ENCODE data around the gene OSR1.

Gene OSR1

DNA sequence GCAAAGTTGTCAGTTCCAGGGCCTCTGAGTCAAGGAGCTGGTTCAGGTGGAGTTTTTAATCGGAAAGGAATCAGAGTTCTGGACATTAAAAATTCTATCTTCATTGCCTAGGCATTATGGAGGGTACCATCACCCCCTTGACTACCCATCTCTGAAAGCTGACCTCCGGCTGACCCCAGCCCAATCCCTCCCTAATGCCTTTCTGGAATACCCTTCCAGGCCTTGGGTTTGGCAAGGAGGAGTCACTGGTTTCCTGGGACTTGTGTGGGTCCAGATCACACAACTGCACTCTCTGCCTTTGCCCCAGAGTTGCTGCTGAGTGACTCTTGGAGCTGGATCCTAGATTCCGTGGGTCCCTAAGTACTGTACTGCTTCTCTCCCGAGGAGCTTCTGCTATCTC is 1.0 kb upstream of the OSR1 start:
- no peak for DNase-seq (ENCODE audit: low read depth in 4 of 4, low spot score in 1 of 4)

DNA sequence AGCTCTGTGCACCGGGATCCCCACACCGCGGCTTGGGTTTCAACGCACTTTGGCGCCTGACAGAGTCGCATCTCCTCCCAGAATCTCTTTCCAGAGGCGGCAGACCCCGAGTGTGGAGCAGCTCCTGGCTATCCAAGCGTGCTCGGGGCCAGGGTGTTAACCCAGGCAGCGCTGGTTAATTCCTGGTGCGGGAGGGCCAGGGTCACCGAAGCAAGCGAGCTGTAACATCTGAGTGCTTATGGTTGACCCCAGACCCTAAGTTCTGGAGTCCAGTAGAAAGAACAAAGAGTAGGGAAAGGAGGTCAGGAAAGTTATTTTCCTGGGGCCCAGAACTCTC is 566 bp upstream of the OSR1 start:
- DNase-seq (ENCODE audit: low read depth in 4 of 4, low spot score in 1 of 4), result no peak

DNA sequence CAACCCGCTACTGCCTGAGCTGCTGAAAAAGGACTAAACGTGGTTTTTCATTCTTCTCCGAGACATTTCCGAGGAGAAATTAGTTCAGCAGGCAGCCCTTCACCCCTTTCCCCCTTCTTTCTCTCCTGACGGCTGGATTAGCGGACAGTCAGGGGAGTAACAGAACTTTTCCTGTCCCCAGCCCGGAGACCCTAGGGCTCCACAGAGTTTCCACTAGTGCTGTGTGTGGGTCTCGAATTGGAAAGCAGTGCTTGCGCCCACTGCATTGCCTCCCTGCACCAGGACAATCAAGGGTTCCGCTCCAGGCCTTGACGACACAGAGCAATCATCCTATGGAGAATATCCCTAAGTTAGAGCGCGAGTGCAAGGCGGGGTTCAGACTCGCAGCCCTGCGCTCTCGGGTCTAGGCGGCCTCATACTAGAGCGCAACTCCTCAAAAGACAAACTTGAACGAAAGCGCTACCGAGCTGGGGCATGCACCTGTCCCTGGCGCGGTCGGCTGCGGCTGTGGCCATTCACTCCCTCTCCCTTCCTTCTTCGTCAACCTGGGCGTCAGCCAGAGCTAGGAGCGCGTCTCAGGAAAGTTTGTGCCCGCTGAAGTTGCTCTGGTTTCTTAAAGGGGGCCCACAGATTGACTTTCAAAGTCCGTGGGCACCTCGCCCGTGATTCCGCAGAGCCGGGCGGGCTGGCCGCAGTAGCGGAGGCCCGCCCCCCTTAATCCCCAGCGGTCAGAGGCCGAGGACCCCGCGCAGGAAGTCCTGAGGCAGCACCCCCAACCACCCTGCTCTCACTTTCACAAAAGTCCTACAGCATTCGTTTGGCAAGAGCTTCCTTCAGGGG is 801 bp downstream of the OSR1 start:
- DNase-seq (ENCODE audit: low read depth in 4 of 4, low spot score in 1 of 4), result no peak

DNA sequence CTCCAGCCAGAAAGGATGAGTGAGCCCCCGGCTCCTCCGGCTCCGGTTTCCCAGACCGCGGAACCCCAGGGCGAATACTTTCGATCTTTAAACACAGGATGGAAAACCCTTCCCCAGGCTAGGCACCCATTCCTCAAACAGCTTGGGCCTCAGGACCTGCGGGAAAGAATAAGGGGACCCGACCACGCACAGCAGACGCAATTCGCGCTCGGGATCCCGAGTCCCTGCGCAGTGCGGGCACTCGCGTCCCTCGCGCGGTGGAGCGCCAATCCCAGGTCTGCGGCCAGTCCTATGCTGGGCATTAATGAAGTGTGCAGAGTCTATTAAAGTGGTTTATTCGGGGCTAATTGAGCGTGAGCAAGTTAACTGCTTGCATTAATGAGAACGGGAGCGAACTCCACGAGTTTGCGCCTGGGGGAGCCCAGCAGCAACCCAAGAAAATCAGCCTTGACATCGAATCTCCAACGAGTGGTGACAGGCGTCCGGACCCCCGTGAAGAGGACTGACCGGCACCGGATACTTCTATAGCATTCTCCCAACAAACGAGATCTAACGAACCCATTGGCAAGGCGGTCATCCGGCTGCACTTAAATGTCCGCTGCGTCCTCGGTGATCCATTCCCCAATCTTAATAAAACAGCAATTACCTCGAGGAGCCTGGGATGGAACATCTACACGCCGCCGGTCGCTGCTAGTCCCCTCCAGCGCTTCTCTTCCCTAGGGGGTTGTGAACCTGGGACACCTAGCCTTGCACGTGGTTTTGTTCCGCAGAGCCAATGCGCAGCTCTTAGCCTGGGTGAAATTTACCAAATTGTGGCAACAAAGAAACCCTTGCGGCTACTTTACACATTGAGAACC is 1.6 kb downstream of the OSR1 start:
- DNase-seq (ENCODE audit: low read depth in 4 of 4, low spot score in 1 of 4), result no peak

DNA sequence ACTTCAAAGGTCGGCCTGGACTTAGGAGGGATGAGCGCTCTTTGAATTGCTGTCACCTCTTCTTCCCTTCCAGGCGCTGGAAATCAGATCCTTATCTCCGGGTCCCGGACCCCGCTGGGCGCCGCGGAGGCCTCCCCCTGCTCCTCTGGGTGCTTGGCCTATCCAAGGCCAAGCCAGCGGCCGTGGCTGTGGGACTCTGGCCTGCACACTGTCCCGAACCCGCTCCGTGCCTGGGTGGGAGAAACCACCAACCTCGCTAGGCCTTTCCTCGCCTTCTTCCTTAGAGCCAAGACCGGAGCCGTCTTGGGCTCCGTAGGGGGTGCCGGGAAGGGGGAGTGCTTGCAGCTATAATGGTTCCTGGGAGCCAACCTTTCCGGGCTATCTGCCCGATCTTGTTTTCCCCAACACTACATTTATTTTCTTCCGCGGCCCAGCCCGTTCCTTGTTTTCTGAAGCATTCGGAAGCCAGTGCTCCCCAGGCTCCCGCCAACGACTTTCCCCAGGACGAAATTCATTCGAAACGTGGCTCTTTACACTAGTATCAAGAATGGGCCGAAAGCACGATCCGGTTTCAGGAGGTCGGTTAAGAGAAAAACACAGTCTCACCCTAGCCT is 2.4 kb downstream of the OSR1 start:
- DNase-seq (ENCODE audit: low read depth in 4 of 4, low spot score in 1 of 4), result no peak

DNA sequence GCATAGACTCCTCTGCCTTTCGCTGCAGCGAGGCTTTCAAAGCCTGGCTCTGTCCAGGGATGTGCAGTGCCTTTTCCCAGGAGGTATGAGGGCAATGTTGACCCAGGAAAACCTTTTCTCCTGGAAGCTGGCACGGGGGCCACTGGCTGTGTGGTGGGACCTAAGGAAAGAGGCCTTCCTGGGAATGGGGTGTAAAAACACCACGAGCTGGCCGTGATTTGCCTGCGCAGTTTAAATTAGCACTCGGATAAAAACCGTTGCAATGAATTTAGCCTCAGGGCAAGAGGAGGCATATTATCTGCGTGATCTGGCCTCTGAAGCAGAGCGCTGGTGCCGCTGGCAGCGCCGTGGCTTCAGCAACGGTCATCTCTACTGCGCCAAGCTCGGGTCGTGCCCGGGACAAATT is 3.0 kb downstream of the OSR1 start:
- no peak for DNase-seq (ENCODE audit: low read depth in 4 of 4, low spot score in 1 of 4)

DNA sequence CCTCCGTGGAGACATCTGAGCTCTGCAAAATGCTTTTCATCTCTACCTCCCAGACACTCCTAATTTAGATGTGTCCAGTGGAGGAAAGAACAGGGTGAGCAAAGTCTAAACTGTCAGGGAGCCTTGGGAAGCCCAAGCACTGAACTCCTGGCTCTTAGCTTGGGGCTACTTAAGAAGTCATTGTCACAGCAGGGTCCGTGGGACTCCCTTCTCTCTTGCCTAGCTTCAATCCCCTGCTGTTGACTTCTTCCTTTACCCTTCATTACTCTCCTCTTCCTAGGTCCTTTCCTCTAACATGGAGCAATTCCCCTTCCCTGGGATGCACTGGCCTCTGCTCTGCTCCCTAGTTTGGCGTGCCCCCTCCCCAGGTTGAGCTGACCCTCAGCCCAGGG is 3.4 kb downstream of the OSR1 start:
- DNase-seq (ENCODE audit: low read depth in 4 of 4, low spot score in 1 of 4), result no peak

DNA sequence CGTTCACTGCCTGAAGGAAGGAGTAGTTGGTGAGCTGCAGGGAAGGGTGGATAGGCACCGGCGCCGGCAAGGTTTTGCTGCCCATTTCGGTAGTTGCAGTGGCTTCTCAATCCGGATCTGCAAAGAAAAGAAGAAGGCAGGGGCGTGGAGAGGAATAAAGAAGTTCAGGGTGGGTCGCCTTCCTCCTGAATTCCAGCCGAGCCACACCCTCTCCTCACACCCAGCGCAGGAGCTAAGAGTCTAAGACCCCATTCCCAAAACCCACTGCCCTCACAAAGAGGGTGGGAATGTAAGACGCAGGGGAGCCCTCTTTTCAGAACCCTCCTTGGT is 4.7 kb downstream of the OSR1 start:
- DNase-seq (ENCODE audit: low read depth in 4 of 4, low spot score in 1 of 4), result no peak

DNA sequence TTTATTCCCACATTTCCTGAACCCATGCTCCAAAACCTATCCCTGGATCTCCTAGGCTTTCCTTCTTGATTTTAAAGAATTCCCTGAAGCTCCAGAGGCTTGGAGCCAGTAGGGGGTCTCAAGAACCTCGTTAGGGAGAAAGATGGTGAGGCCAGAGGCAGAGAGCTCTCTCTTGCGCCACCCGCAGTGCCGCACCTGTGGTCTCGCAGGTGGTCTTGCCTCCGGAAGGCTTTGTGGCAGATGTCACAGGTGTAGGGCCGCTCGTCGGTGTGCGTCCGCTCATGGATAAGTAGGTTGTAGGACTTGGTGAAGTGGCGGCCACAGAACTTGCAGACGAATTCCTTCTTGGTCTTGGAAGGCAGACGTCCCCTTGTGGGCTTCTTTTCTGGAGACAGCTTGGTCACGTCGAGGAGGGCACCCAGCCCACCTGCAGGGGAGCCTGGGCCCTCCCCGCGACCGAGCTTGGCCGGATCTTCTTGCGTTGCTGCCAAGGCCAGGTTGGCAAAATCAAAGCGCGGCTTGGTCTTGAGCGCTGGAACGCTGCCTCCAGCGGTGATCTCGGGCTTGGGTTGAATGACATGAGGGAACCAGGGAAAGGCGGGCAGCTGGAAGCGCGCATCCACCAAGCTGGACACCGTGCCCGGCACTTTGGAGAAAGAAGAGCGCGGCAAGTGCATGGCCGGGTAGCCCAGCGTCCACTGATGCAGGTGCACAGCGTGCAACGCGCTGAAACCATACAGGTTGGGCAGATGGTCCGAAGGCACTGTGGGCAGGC is 5.3 kb downstream of the OSR1 start:
- DNase-seq (ENCODE audit: low read depth in 4 of 4, low spot score in 1 of 4), result no peak

DNA sequence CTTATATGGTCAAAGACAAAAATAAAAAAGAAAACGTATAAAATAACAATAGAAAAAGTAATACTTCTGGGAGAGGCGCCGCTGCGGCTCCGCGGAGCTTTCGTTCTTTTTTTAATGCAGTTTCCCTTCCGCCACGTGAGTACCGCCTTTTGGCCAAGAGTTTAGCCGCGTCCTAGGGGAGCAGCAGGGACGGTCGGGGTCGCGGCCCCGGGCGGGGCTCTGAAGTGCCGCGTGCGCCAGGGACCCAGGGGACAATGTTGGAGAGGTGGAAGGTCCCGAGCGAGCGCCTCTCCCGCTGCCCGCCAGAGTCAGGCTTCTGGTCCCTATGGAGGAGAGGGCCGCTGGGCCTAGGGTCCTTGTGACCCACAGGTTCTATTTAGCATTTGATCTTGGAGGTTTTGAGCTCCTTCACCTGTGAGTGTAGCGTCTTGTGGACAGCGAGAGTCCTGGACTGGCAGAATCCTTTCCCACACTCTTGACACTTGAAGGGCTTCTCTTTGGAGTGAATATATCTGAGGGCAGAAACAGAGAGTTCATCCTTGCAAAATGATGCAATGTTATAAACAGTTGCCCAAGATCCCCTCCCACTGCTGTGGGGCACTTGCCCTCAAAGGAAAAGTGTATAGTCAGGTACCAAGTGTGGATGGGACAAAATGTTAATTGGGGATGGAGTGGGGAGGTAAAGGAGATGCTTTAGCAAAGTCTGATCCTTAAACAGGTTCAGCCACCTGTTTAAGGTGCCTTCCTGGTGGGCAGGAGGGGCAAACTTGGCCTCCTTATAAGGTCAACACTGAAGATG is 6.3 kb downstream of the OSR1 start:
- DNase-seq (ENCODE audit: low read depth in 4 of 4, low spot score in 1 of 4), result no peak

DNA sequence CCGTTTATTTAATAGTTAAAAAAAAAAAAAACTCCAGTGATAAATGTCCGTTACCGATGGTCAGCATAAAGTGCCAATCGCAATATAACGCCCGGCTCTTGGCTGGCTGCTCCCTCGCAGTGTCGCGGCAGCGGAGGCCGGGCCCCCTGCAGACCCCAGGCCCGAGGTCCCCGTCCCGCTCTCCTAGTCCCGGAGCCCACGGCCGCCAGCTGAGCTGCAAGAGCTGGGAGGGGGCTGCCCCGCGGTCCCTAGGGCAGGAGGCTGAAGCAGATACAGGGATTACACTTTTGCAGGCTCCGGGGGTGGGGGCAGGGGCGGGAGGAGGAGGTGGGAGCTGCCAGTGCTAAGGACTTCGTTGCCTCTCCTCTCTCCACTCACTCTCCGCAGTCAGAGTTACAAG is 6.9 kb downstream of the OSR1 start:
- DNase-seq (ENCODE audit: low read depth in 4 of 4, low spot score in 1 of 4), result no peak

DNA sequence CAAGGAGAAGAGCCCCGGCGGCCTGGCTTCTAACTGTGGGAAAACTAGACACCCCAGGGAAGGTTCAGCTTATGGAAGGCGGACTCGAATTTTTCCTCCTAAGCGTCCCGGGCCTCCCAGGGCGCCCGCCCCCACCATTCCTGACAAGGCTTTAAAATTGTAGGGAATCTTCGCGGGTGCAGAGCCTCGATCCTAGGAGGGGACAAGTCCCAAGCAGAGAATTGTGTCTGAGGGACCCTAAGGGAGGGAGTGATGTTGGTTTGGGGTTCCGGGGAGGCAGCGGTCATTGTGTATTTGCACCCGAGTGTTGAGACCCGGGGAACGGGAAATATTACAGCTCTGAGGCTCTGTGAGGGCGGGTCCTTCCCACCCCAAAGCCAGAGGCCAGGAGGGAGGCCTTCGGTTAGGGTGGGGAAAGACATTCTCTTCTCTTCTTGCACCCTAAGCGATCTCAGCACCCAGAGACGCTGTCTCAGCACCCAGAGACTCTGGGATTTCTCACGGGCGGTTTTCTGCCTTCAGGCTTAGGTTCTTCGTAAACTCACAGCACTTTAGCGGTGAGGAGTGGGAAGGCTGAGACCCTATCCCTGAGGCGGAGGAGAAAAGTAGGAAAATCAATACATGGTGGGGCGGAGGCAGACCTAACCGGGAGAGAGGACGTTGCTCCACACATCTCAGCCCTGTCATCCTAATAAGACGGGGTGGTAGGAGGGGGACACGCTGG is 7.6 kb downstream of the OSR1 start:
- no peak for DNase-seq (ENCODE audit: low read depth in 4 of 4, low spot score in 1 of 4)

DNA sequence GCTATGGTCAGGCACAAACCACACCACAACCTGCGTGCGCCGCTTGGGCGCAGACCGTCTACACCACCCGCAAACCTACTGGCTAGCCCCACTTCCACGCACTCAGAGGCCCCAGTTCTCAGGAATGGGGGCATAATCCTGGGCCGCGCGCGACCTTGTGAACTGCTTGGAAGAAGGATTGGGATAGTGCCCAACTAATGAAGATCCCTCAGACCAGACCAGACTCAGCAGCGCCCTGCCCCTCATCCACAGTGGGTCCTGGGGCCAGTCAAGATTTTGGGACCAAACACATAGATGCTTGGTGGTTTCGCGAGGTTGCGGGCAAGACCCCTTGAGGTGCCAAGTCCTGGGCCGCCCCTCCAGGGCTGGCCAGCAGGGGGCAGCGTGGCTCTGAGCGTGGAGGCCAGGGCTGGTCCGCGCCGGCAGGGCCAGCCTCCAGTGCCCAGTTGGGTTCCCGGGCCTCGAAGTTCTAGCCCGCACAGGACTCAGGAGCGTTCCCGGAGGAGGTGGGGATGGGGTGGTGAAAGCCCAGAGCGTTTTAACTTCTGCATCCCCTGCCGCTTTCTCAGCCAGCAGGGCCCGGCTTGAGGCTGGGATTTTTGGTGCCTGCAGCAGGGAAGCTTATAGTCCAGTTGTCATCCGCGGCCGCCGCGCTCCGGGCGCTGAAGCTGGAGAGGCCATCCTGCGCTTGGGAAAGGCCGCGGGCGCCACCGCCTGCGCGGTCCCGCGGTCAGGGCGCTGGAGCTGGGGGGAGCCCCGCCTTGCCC is 8.3 kb downstream of the OSR1 start:
- DNase-seq (ENCODE audit: low read depth in 4 of 4, low spot score in 1 of 4), result no peak

DNA sequence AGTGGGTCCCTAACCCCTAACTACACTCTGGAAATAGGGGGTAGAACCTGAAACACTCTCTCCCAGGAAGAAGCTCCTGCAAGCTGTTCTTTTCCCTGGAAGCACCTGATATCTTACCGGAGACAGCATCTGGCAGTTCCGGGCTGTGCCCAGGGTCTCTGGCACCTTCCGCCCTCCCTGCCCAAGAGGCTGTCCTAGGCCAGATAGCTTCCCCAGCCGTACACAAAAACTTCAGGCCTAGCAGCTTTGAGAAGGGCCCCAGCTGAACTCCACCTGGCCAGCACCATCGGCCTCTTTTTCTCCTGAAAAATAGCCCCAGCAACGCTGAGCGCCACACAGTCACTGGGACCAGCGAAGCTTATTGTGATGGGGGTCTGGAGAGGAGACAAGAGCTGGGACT is 9.7 kb downstream of the OSR1 start:
- DNase-seq (ENCODE audit: low read depth in 4 of 4, low spot score in 1 of 4), result no peak

DNA sequence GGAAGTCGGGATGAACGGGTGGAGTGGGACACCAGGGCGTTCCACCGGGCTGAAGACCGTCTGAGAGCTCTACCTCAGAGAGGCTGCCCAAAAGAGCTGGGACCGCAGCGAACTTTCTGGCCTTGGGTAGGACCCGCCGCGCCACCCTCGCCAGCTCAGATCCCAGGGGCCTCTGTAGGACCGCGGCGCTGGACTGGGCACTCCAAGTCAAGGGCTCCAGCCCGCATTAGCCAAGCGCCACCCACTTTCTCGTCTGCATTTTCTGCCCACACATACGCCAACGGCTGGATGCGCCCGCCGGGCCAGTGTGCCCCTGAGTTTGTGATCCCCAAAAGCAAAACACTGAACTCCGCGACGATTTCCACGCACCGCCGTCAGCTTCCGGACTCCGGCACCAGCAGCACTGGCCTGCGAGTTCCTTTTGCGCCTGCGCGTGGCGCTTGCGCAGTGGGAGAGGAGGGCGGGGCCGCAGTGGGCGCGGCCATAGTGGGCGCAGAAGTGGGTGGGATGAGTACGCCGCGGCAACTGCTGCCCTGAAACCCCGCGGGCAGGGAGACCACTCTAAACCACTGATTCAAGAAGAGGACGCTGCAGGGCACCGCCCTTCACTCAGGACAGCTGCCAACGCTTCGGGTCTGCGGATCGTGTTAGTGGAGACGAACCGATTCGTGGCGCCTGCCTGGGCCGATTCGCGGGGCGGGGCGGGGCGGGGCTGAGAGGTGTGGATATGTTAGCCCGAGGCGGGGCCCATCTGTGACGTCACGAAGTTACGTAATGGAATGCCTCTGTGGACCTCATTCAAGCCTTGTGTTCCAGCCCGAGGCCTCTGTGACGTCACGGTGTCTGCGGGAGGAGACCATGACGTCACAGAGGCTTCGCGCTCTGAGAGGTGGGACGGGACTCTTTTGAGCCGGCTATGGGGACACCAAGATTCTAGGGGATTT is 10.5 kb downstream of the OSR1 start:
- peak; percentile 80 to 88 (median 87) for DNase-seq (ENCODE audit: low read depth in 4 of 4, low spot score in 1 of 4)

DNA sequence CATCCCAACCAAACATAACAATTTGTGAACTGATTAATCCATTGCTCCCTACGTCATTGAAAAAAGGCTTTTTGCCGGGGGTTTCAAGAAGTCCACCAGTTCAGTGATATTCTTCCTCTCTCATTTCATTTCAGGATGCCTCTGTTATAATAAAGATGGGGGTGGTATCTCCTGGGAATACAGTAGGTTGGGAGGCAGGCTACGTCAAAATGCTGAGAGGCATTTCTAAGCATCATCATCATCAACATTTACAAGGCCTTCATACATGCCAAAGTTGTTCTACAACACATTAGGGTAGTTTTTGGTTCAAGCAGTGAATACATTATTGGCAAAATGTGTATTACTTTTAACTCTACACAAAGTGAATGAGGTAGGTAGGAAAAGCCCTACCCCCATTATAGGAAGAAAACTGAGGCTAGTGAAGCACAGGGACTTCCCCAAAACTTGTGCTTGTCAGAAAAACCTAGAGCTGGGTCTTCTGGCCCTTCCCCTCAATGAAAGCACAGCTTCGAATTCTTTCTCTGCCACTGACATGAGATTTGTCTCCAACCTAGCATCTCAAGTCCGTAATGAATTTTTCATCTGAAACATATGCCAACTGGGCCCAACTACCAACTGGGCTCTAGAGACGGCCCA is 11.3 kb downstream of the OSR1 start:
- DNase-seq (ENCODE audit: low read depth in 4 of 4, low spot score in 1 of 4), result no peak

DNA sequence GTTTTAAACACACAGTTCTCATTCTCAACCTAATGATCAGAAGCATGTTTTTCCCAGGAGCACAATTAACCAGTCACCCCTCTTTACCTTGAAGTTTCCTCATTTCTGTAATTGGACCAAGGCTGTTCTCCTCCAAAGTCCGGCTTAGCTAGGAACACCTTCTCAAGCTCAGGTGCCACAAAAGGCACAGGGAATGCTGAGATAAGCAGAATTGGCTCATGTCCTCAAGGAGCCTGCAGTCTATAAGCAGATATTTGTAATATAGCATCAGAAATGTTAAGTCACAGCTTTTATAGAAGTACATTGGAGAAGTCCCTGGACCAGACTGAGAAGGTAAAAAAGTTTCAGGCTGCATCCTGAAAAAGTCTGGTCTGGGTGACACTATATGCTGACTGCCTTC is 20.7 kb downstream of the OSR1 start:
- no peak for DNase-seq (ENCODE audit: low read depth in 4 of 4, low spot score in 1 of 4)

DNA sequence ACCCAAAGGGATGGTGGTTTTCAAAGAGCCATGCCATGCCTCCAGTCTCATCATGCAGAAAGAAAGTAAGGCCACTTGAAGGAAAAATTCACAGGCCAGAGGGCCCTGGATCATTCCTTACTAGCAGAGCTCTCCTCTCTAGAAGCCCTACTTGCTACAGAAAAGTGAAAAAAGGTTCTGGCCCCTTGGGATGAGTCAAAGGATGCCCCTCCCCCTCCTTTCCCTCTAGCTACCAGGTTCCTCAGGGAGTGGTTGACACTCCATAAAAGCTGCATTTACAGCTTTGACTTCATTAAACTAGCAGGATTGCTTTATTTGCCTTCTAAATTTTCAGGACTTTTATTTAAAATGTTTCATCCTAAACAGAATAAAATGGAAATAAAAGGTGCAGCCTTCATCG is 21.2 kb downstream of the OSR1 start:
- no peak for DNase-seq (ENCODE audit: low read depth in 4 of 4, low spot score in 1 of 4)

All from stimulated activated CD4-positive, alpha-beta T cell treated with anti-CD3 and anti-CD28 coated beads, Interleukin-1b, Interleukin-23, amount 100 ng/mL, for 24 hours (primary cell).